Neural progenitor cell (in vitro differentiated cells): Measurements from ENCODE around the gene C12orf75. TPM values are rescaled to one million over a fixed set of nuclear protein-coding genes. Genes with fewer than 3 reads are reported as not detected.

ENCODE experiments used
- DNase-seq: peaks from one replicate; pipeline ENCODE4 v3.0.0-alpha.2; 2016; ENCODE audit warnings: low spot score
- H2AFZ ChIP-seq: fragments of 200-600 bp; sonication (generic); replicated peaks from 2 replicates; pipeline ENCODE4 v1.6.1; 2016; ENCODE audit warnings: antibody characterized with exemption
- H3F3A ChIP-seq: fragments of 200-600 bp; sonication (generic); 2 replicates; pipeline ENCODE4 v1.6.1; 2016; ENCODE audit warnings: antibody characterized with exemption, low read depth
- H3K27ac ChIP-seq: fragments of 200-600 bp; sonication (generic); 2 replicates; pipeline ENCODE4 v1.5.1; 2016; ENCODE audit warnings: mild to moderate bottlenecking
- H3K27me3 ChIP-seq: fragments of 200-600 bp; sonication (generic); 2 replicates; pipeline ENCODE4 v1.6.1; 2016; ENCODE audit warnings: mild to moderate bottlenecking, moderate library complexity
- H3K36me3 ChIP-seq: fragments of 200-600 bp; sonication (generic); 2 replicates; pipeline ENCODE4 v1.5.1; 2016
- H3K4me1 ChIP-seq: fragments of 200-600 bp; sonication (generic); 2 replicates; pipeline ENCODE4 v1.6.1; 2016; ENCODE audit warnings: mixed run types
- H3K4me2 ChIP-seq: fragments of 200-600 bp; sonication (generic); 2 replicates; pipeline ENCODE4 v1.6.1; 2016
- H3K4me3 ChIP-seq: fragments of 200-600 bp; sonication (generic); 2 replicates; pipeline ENCODE4 v1.5.1; 2016
- H3K79me2 ChIP-seq: fragments of 200-600 bp; sonication (generic); 2 replicates; pipeline ENCODE4 v1.6.1; 2016; ENCODE audit warnings: low read depth
- H3K9ac ChIP-seq: fragments of 200-600 bp; sonication (generic); 2 replicates; pipeline ENCODE4 v1.6.1; 2016
- H3K9me3 ChIP-seq: fragments of 200-600 bp; sonication (generic); 2 replicates; pipeline ENCODE4 v1.5.1; 2016; ENCODE audit warnings: low read depth
- H4K20me1 ChIP-seq: fragments of 200-600 bp; sonication (generic); 2 replicates; pipeline ENCODE4 v1.6.1; 2016; ENCODE audit warnings: low read depth
- H3K27ac Mint-ChIP-seq: 3 replicates; pipeline ENCODE4 v1.8.0; 2021; ENCODE audit warnings: mixed read lengths
- H3K27me3 Mint-ChIP-seq: 2 replicates; pipeline ENCODE4 v1.8.0; 2022; ENCODE audit warnings: low read depth, mild to moderate bottlenecking, inconsistent platforms, moderate library complexity, mixed read lengths; ENCODE audit not compliant: insufficient read depth
- H3K36me3 Mint-ChIP-seq: 3 replicates; pipeline ENCODE4 v1.8.0; 2021; ENCODE audit warnings: mixed read lengths
- H3K4me1 Mint-ChIP-seq: 3 replicates; pipeline ENCODE4 v1.8.0; 2021; ENCODE audit warnings: mixed read lengths
- H3K4me3 Mint-ChIP-seq: 3 replicates; pipeline ENCODE4 v1.8.0; 2021; ENCODE audit warnings: mild to moderate bottlenecking, moderate library complexity, mixed read lengths
- H3K9me3 Mint-ChIP-seq: 3 replicates; pipeline ENCODE4 v1.8.0; 2020; ENCODE audit warnings: mixed read lengths
- CTCF ChIP-seq: fragments of 200-600 bp; sonication (generic); IDR thresholded peaks from 2 replicates; pipeline ENCODE4 v1.5.1; 2017; ENCODE audit warnings: antibody characterized with exemption, mild to moderate bottlenecking
- EZH2 ChIP-seq: fragments of 200-600 bp; sonication (generic); IDR thresholded peaks from 2 replicates; pipeline ENCODE4 v1.6.1; 2017; ENCODE audit warnings: antibody characterized with exemption, mild to moderate bottlenecking, moderate library complexity
- EZH2phosphoT487 ChIP-seq: fragments of 200-600 bp; sonication (generic); IDR thresholded peaks from 2 replicates; pipeline ENCODE4 v1.6.1; 2017; ENCODE audit warnings: antibody characterized with exemption
- total RNA-seq: library from RNA; depleted of rRNA; stranded (reverse); fragments of >200 nt; gene quantifications from 2 replicates; pipeline ENCODE4 v1.2.3, GENCODE V29; 2015; ENCODE audit warnings: low replicate concordance

C12orf75 gene
- total RNA-seq, 1 donor from 2014 or later = 59.9 TPM

GRCh38 chr12:105293187-105293586 lies 37.3 kb upstream of the C12orf75 start:
- Mint-ChIP-seq H3K4me1 (peaks cover 12% of the 10 kb centered on the region), H3K4me3 (no peak overlapping the region), H3K27ac (no peak overlapping the region), H3K9me3 (peaks cover 5% of the 10 kb centered on the region), H3K27me3 (peaks cover 2% of the 10 kb centered on the region), H3K36me3 (peaks cover 4% of the 10 kb centered on the region)
- TF ChIP-seq CTCF (no peak), EZH2 (no peak), EZH2phosphoT487 (no peak)
- Histone ChIP-seq H3K9me3 (no peaks in the 10 kb centered on the region), H3K4me2 (no peak overlapping the region), H2AFZ (no peak overlapping the region), H3K9ac (no peak overlapping the region), H3K79me2 (no peaks in the 10 kb centered on the region), H3K27me3 (no peaks in the 10 kb centered on the region), H3K27ac (no peak overlapping the region), H3F3A (no peaks in the 10 kb centered on the region), H3K4me1 (no peaks in the 10 kb centered on the region), H4K20me1 (no peaks in the 10 kb centered on the region), H3K36me3 (no peaks in the 10 kb centered on the region), H3K4me3 (no peak overlapping the region)
- no peak for DNase-seq

GRCh38 chr12:105294161-105294560 lies 36.3 kb upstream of the C12orf75 start:
- Histone ChIP-seq H3K27ac (no peak overlapping the region), H3K4me1 (no peaks in the 10 kb centered on the region), H3K4me3 (no peak overlapping the region), H3K27me3 (no peaks in the 10 kb centered on the region), H4K20me1 (no peaks in the 10 kb centered on the region), H3K36me3 (no peaks in the 10 kb centered on the region), H3K79me2 (no peaks in the 10 kb centered on the region), H3K4me2 (no peak overlapping the region), H3K9ac (no peak overlapping the region), H3F3A (no peaks in the 10 kb centered on the region), H3K9me3 (no peaks in the 10 kb centered on the region), H2AFZ (no peak overlapping the region)
- H3K27me3 Mint-ChIP-seq = peaks cover 2% of the 10 kb centered on the region
- H3K27ac Mint-ChIP-seq = no peak overlapping the region
- no peak overlapping the region for H3K4me3 Mint-ChIP-seq
- H3K4me1 Mint-ChIP-seq = peaks cover 12% of the 10 kb centered on the region
- H3K9me3 Mint-ChIP-seq = peaks cover 8% of the 10 kb centered on the region
- peaks cover 4% of the 10 kb centered on the region for H3K36me3 Mint-ChIP-seq
- TF ChIP-seq EZH2 (no peak), CTCF (no peak), EZH2phosphoT487 (no peak)
- no peak for DNase-seq

DNA sequence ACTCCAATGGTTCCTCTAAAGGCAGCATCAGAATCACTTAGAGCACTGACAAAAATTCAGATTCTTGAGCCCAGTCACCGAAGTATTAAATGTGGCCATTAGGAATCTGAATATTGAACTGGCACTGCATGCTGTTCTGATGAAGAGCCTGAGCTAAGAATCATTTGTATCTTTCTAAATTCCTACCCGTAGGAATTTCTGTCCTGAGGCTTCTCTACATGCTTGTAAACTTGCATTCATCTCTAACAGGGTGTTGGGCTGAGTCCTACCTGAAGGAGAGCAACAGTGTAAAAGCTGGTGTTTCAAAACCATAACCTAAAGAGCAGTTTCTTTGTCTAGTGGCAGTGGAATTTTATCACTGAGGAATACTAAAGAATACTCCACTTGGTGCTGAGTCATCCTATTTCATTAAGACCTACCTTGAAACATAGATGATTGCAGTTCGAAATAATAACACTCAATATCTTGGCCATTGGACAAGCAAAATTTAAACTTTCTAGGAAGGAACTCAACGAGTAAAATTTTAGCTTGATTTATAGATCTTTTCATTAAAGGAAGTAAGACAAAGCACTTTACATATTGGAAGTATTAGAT lies 35.5 kb upstream of the C12orf75 start:
- Histone ChIP-seq H3F3A (no peaks in the 10 kb centered on the region), H3K9ac (no peak overlapping the region), H3K27ac (no peak overlapping the region), H3K27me3 (no peaks in the 10 kb centered on the region), H3K9me3 (no peaks in the 10 kb centered on the region), H3K4me1 (no peaks in the 10 kb centered on the region), H3K4me2 (no peak overlapping the region), H3K79me2 (no peaks in the 10 kb centered on the region), H3K4me3 (no peak overlapping the region), H4K20me1 (no peaks in the 10 kb centered on the region), H3K36me3 (no peaks in the 10 kb centered on the region), H2AFZ (peak overlapping the region; percentile 40)
- Mint-ChIP-seq H3K4me3 (no peak overlapping the region), H3K27me3 (peaks cover 2% of the 10 kb centered on the region), H3K9me3 (peaks cover 14% of the 10 kb centered on the region), H3K27ac (peak overlapping the region; percentile 48), H3K4me1 (peaks cover 12% of the 10 kb centered on the region), H3K36me3 (peaks cover 7% of the 10 kb centered on the region)
- no peak for TF ChIP-seq EZH2phosphoT487
- no peak for TF ChIP-seq CTCF
- TF ChIP-seq EZH2 = no peak
- no peak for DNase-seq
